SU-DHL-6 (cell line): Measurements from ENCODE around the gene PGM1.

Source experiments
- H2AFZ ChIP-seq: fragments of 200-600 bp; sonication (generic); 2 replicates; pipeline ENCODE4 v1.6.1; 2014; ENCODE audit warnings: low read depth, mild to moderate bottlenecking, moderate library complexity, mixed read lengths, antibody characterized with exemption, low read length; ENCODE audit not compliant: severe bottlenecking
- H3F3A ChIP-seq: fragments of 200-600 bp; shearing (Covaris generic); 2 replicates; pipeline ENCODE4 v1.6.0; 2016; ENCODE audit warnings: antibody characterized with exemption, mild to moderate bottlenecking; ENCODE audit not compliant: insufficient read depth
- H3K27ac ChIP-seq: fragments of 200-600 bp; sonication (generic); 2 replicates; pipeline ENCODE4 v1.5.1; 2016; ENCODE audit warnings: low read depth, mild to moderate bottlenecking, low read length, moderate library complexity, mixed read lengths
- H3K27me3 ChIP-seq: fragments of 200-600 bp; sonication (generic), shearing (Covaris generic); 2 replicates; pipeline ENCODE4 v1.6.0; 2014; ENCODE audit warnings: mild to moderate bottlenecking, low read length
- H3K36me3 ChIP-seq: fragments of 200-600 bp; sonication (generic); 2 replicates; pipeline ENCODE4 v1.6.1; 2014; ENCODE audit warnings: mild to moderate bottlenecking, low read length, mixed read lengths
- H3K4me2 ChIP-seq: fragments of 300-600, 200-600 bp; shearing (Covaris generic), sonication (generic); 2 replicates; pipeline ENCODE4 v1.6.0; 2014; ENCODE audit warnings: low read length, low read depth, mild to moderate bottlenecking; ENCODE audit not compliant: poor library complexity, severe bottlenecking
- H3K4me3 ChIP-seq: fragments of 200-600 bp; sonication (generic); 2 replicates; pipeline ENCODE4 v1.5.1; 2014; ENCODE audit warnings: antibody characterized with exemption, low read length, mild to moderate bottlenecking, mixed read lengths; ENCODE audit not compliant: insufficient read depth, poor library complexity, severe bottlenecking
- H3K79me2 ChIP-seq: fragments of 200-600 bp; sonication (generic); 2 replicates; pipeline ENCODE4 v1.6.1; 2014; ENCODE audit warnings: mild to moderate bottlenecking, low read length, moderate library complexity; ENCODE audit not compliant: insufficient read depth
- H3K9ac ChIP-seq: fragments of 200-600 bp; sonication (generic); 2 replicates; pipeline ENCODE4 v1.7.0; 2014; ENCODE audit warnings: mild to moderate bottlenecking, low read length
- H3K9me2 ChIP-seq: fragments of 200-600 bp; sonication (generic); replicated peaks from 2 replicates; pipeline ENCODE4 v1.6.1; 2014; ENCODE audit warnings: low read length; ENCODE audit not compliant: insufficient read depth
- H3K9me3 ChIP-seq: fragments of 200-600 bp; sonication (generic); 2 replicates; pipeline ENCODE4 v1.6.1; 2014; ENCODE audit warnings: low read length, mixed read lengths; ENCODE audit not compliant: insufficient read depth
- H4K20me1 ChIP-seq: fragments of 200-600 bp; sonication (generic); 2 replicates; pipeline ENCODE4 v1.6.1; 2014; ENCODE audit warnings: low read depth, mild to moderate bottlenecking, antibody characterized with exemption, low read length, moderate library complexity, mixed read lengths
- CTCF ChIP-seq: fragments of 200-600 bp; sonication (generic); IDR thresholded peaks from one replicate; pipeline ENCODE4 v1.5.1; 2017; ENCODE audit warnings: antibody characterized with exemption, mild to moderate bottlenecking, low read length, moderate library complexity; ENCODE audit not compliant: insufficient read depth, poor library complexity, severe bottlenecking
- EZH2phosphoT487 ChIP-seq: fragments of 200-600 bp; sonication (generic), shearing (Covaris generic); conservative IDR thresholded peaks from 2 replicates; pipeline ENCODE4 v1.6.1; 2018; ENCODE audit warnings: mild to moderate bottlenecking, antibody characterized with exemption, low read length, moderate library complexity, mixed read lengths

Gene PGM1

GRCh38 chr1:63607322-63607721 is 14.1 kb downstream of the PGM1 start:
- Histone ChIP-seq H4K20me1 (no peaks in the 10 kb centered on the region), H3K36me3 (no peaks in the 10 kb centered on the region), H2AFZ (no peak overlapping the region), H3K9me3 (no peaks in the 10 kb centered on the region), H3K9me2 (no peaks in the 10 kb centered on the region), H3F3A (no peaks in the 10 kb centered on the region), H3K4me3 (no peak overlapping the region), H3K9ac (no peak overlapping the region), H3K27me3 (no peaks in the 10 kb centered on the region), H3K79me2 (peaks cover 27% of the 10 kb centered on the region; the same call in 1 of the 2 replicates), H3K27ac (no peak overlapping the region), H3K4me2 (no peak overlapping the region)
- TF ChIP-seq EZH2phosphoT487 (no peak), CTCF (no peak)

GRCh38 chr1:63611231-63611630 is 18.0 kb downstream of the PGM1 start:
- no peak overlapping the region for H3K4me2 ChIP-seq

GRCh38 chr1:63612564-63612963 is 19.4 kb downstream of the PGM1 start:
- no peaks in the 10 kb centered on the region; the same call in 1 of the 2 replicates for H4K20me1 ChIP-seq
- no peaks in the 10 kb centered on the region for H3K36me3 ChIP-seq
- H3K27ac ChIP-seq: no peak overlapping the region
- H2AFZ ChIP-seq: no peak overlapping the region
- H3K79me2 ChIP-seq: peaks cover 13% of the 10 kb centered on the region; the same call in 1 of the 2 replicates
- H3K9me3 ChIP-seq: no peaks in the 10 kb centered on the region
- no peak overlapping the region for H3K4me3 ChIP-seq
- H3K4me2 ChIP-seq: no peak overlapping the region
- H3K9ac ChIP-seq: no peak overlapping the region
- no peaks in the 10 kb centered on the region for H3F3A ChIP-seq
- no peaks in the 10 kb centered on the region for H3K27me3 ChIP-seq
- TF ChIP-seq CTCF (no peak), EZH2phosphoT487 (no peak)
- no peaks in the 10 kb centered on the region for H3K9me2 ChIP-seq

More at GRCh38 chr1:63611231-63611630, 18.0 kb downstream of the PGM1 start:
- TF ChIP-seq CTCF: no peak
- peaks cover 13% of the 10 kb centered on the region; the same call in 1 of the 2 replicates for H3K79me2 ChIP-seq
- no peak overlapping the region for H2AFZ ChIP-seq
- no peak overlapping the region for H3K9ac ChIP-seq
- H3K27me3 ChIP-seq: no peaks in the 10 kb centered on the region
- H3K9me2 ChIP-seq: no peaks in the 10 kb centered on the region
- H3K4me3 ChIP-seq: no peak overlapping the region
- no peaks in the 10 kb centered on the region for H3F3A ChIP-seq
- H3K27ac ChIP-seq: no peak overlapping the region
- H3K36me3 ChIP-seq: no peaks in the 10 kb centered on the region
- H3K9me3 ChIP-seq: no peaks in the 10 kb centered on the region
- H4K20me1 ChIP-seq: no peaks in the 10 kb centered on the region; the same call in 1 of the 2 replicates
